DOHH2 (cell line): Measurements from ENCODE around the gene DNER.

ENCODE experiments used
- CTCF ChIP-seq: fragments of 200-600 bp; sonication (generic); IDR thresholded peaks from one replicate; pipeline ENCODE4 v1.5.1; 2014; ENCODE audit warnings: antibody characterized with exemption, mild to moderate bottlenecking, low read depth, low read length; ENCODE audit not compliant: poor library complexity, severe bottlenecking
- EZH2phosphoT487 ChIP-seq: fragments of 200-600 bp; sonication (generic); IDR thresholded peaks from 2 replicates; pipeline ENCODE4 v1.6.1; 2017; ENCODE audit warnings: borderline replicate concordance, mild to moderate bottlenecking, antibody characterized with exemption, low read length, moderate library complexity, mixed read lengths

- TF ChIP-seq CTCF (no peak), EZH2phosphoT487 (no peak)
These were observed 364.1 kb downstream of the DNER start for GRCh38 chr2:229350117-229350805.
